ENCODE data around the gene REXO1. TPM values are rescaled to one million over a fixed set of nuclear protein-coding genes. Genes with fewer than 3 reads are reported as not detected.

REXO1 gene
- total RNA-seq, 4 donors from 2014 or later = 36.0 to 95.0 (median 56.3) TPM

DNA sequence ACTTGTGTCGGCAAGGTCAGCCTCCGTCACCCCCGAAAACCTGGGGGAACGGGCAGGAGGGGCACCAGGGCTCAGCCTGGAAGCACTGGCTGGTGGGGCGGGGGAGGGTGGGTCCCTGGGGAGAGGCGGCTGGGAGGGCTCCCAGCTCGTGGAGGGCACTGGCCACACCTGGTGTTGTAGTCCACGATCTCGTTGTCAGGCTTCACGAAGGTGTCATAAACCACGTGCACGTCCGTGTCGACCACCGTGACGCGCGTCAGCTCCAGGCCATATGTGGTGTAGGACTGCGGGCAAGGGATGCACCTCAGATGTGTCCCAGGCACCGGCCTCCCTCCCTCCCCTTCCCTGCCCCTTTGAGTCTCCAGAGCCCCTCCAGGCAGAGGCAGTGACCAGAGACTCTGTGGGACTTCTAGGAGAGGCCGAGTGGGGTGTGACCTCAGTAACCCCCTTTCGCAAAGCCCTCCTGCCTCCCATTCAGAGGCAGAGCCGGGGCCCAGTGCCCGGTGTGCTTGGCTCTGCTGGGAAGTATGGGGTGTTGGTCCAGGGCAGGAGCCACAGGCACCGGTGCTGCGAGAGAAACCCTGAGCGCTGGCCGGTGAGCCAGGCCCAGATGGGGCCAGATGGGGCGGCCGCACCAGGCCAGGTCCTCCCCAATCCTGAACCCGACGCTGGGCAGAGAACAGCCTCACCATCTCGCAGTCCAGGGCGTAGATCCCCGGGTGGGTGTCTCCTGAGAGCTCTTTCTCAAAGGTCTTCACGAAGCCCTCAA is 31.6 kb downstream of the REXO1 start:
- no peak for TF ChIP-seq POLR2A (IDR thresholded peaks at IDR 0.05)
- no peak for TF ChIP-seq EP300 (IDR thresholded peaks at IDR 0.05; ENCODE audit: low read depth)
- TF ChIP-seq POLR2AphosphoS5 (IDR thresholded peaks at IDR 0.05) = no peak
- TF ChIP-seq, protein P1, sequence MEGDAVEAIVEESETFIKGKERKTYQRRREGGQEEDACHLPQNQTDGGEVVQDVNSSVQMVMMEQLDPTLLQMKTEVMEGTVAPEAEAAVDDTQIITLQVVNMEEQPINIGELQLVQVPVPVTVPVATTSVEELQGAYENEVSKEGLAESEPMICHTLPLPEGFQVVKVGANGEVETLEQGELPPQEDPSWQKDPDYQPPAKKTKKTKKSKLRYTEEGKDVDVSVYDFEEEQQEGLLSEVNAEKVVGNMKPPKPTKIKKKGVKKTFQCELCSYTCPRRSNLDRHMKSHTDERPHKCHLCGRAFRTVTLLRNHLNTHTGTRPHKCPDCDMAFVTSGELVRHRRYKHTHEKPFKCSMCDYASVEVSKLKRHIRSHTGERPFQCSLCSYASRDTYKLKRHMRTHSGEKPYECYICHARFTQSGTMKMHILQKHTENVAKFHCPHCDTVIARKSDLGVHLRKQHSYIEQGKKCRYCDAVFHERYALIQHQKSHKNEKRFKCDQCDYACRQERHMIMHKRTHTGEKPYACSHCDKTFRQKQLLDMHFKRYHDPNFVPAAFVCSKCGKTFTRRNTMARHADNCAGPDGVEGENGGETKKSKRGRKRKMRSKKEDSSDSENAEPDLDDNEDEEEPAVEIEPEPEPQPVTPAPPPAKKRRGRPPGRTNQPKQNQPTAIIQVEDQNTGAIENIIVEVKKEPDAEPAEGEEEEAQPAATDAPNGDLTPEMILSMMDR (IDR thresholded peaks at IDR 0.05) = no peak
- Histone ChIP-seq H3K4me3 (no peak overlapping the region), H3K27ac (no peak overlapping the region), H3K4me1 (peaks cover 7 to 17% (median 14%) of the 10 kb centered on the region in 4 donors), H3K27me3 (no peaks in the 10 kb centered on the region), H3K9me3 (no peaks in the 10 kb centered on the region), H3K36me3 (peaks cover 0 to 47% (median 26%) of the 10 kb centered on the region in 4 donors)
- intact Hi-C loops (cut with DNase I; ENCODE audit: low total_unique reads) = no loop called here
- 90% methylated on average over 28 of the region's 36 CpGs; no CpG with 5 or more reads in 1 of the 2 donors for WGBS, 2 donors (ENCODE audit: low coverage in 1 of 2)
- DNase-seq = no peak
- in situ Hi-C loops (cut with MboI; ENCODE audit: low pct_ligation_motif_present in 1 of 4, low pct_unique_long_range_greater_than_20kb in 1 of 4, low sequenced_read_pairs in 3 of 4) = loop anchor here in 1 of 4 donors (25.0 kb wide), 1 partner anchor 279 kb away; no protein-coding TSS in a partner anchor

GRCh38 chr19:1815605-1816529 is 32.4 kb downstream of the REXO1 start:
- no peak overlapping the region for H3K27ac ChIP-seq
- no peaks in the 10 kb centered on the region for H3K9me3 ChIP-seq
- in situ Hi-C loops (cut with MboI; ENCODE audit: low pct_ligation_motif_present in 1 of 4, low pct_unique_long_range_greater_than_20kb in 1 of 4, low sequenced_read_pairs in 3 of 4) (loop anchor here in 1 of 4 donors (25.0 kb wide), 1 partner anchor 279 kb away; no protein-coding TSS in a partner anchor), intact Hi-C loops (cut with DNase I; ENCODE audit: low total_unique reads) (no loop called here)
- no peak overlapping the region for H3K4me3 ChIP-seq
- H3K27me3 ChIP-seq = no peaks in the 10 kb centered on the region
- WGBS, 2 donors (ENCODE audit: low coverage in 1 of 2) = 84 to 88% methylated on average over 17 to 53 of the region's 61 CpGs
- DNase-seq = no peak
- TF ChIP-seq, protein P1 (IDR thresholded peaks at IDR 0.05) = no peak
- TF ChIP-seq POLR2A (IDR thresholded peaks at IDR 0.05) = no peak
- TF ChIP-seq POLR2AphosphoS5 (IDR thresholded peaks at IDR 0.05) = no peak
- TF ChIP-seq EP300 (IDR thresholded peaks at IDR 0.05; ENCODE audit: low read depth) = no peak
- H3K36me3 ChIP-seq = peaks cover 0 to 47% (median 26%) of the 10 kb centered on the region in 4 donors
- peaks cover 11 to 21% (median 16%) of the 10 kb centered on the region in 4 donors for H3K4me1 ChIP-seq

GRCh38 chr19:1814833-1815604 is 33.3 kb downstream of the REXO1 start:
- no peak for DNase-seq
- in situ Hi-C loops (cut with MboI; ENCODE audit: low pct_ligation_motif_present in 1 of 4, low pct_unique_long_range_greater_than_20kb in 1 of 4, low sequenced_read_pairs in 3 of 4) = loop anchor here in 1 of 4 donors (25.0 kb wide), 1 partner anchor 278 kb away; no protein-coding TSS in a partner anchor

More at GRCh38 chr19:1814833-1815604, 33.3 kb downstream of the REXO1 start:
- H3K4me3 ChIP-seq = no peak overlapping the region
- intact Hi-C loops (cut with DNase I; ENCODE audit: low total_unique reads) = no loop called here
- H3K9me3 ChIP-seq = no peaks in the 10 kb centered on the region
- no peaks in the 10 kb centered on the region for H3K27me3 ChIP-seq
- 84% methylated on average over 26 of the region's 26 CpGs; no CpG with 5 or more reads in 1 of the 2 donors for WGBS, 2 donors (ENCODE audit: low coverage in 1 of 2)
- H3K4me1 ChIP-seq = peaks cover 11 to 21% (median 16%) of the 10 kb centered on the region in 4 donors
- H3K27ac ChIP-seq = no peak overlapping the region
- TF ChIP-seq POLR2AphosphoS5 (IDR thresholded peaks at IDR 0.05) (no peak), EP300 (IDR thresholded peaks at IDR 0.05; ENCODE audit: low read depth) (no peak), POLR2A (IDR thresholded peaks at IDR 0.05) (no peak)
- TF ChIP-seq, protein P1 (IDR thresholded peaks at IDR 0.05) = no peak
- H3K36me3 ChIP-seq = peaks cover 0 to 40% (median 22%) of the 10 kb centered on the region in 4 donors

Data from transverse colon (tissue), 4 donors.